Neutrophil (primary cell): ENCODE data around the gene MMP14.
A peak's percentile ranks its signal among the peaks of the same experiment; 100 is the strongest.
"Not testable (repeated sequence)": the region's sequence is repeated elsewhere in the genome, so short reads cannot be mapped to it uniquely, and the experiment has no call there.

Experiments used
- H3K27ac ChIP-seq: fragments of 200-600 bp; sonication (generic); 2 replicates; pipeline ENCODE4 v1.5.1; 2016; ENCODE audit warnings: mild to moderate bottlenecking, moderate library complexity
- H3K27me3 ChIP-seq: fragments of 200-600 bp; sonication (generic); 2 replicates; pipeline ENCODE4 v1.6.0; 2016; ENCODE audit warnings: mild to moderate bottlenecking
- H3K36me3 ChIP-seq: fragments of 200-600 bp; sonication (generic); 2 replicates; pipeline ENCODE4 v1.5.1; 2017
- H3K4me1 ChIP-seq, 2 experiments: fragments of 200-600 bp in 1 of 2; sonication (generic) in 1 of 2; 1 replicate in 1 of 2; 2 replicates in 1 of 2; pipeline versions ENCODE4 v1.5.1 to v1.6.1; 2013 to 2016; ENCODE audit warnings: low read depth in 1 of 2, low read length in 1 of 2, mild to moderate bottlenecking in 1 of 2, moderate library complexity in 1 of 2; ENCODE audit not compliant: control insufficient read depth in 1 of 2, insufficient read depth in 1 of 2
- H3K4me3 ChIP-seq, 2 experiments: fragments of 200-600 bp in 1 of 2; sonication (generic) in 1 of 2; 1 replicate in 1 of 2; 2 replicates in 1 of 2; pipeline ENCODE4 v1.5.1; 2013 to 2016; ENCODE audit warnings: low read depth in 1 of 2, low read length in 1 of 2, mild to moderate bottlenecking in 1 of 2, moderate library complexity in 1 of 2
- H3K9me3 ChIP-seq: fragments of 200-600 bp; sonication (generic); 2 replicates; pipeline ENCODE4 v1.5.1; 2016
- TF ChIP-seq, protein P1 (sequence below): fragments of 200-600 bp; sonication (generic); IDR thresholded peaks from 2 replicates; pipeline ENCODE4 v1.5.1; 2016; ENCODE audit warnings: antibody characterized with exemption

MMP14 gene

DNA sequence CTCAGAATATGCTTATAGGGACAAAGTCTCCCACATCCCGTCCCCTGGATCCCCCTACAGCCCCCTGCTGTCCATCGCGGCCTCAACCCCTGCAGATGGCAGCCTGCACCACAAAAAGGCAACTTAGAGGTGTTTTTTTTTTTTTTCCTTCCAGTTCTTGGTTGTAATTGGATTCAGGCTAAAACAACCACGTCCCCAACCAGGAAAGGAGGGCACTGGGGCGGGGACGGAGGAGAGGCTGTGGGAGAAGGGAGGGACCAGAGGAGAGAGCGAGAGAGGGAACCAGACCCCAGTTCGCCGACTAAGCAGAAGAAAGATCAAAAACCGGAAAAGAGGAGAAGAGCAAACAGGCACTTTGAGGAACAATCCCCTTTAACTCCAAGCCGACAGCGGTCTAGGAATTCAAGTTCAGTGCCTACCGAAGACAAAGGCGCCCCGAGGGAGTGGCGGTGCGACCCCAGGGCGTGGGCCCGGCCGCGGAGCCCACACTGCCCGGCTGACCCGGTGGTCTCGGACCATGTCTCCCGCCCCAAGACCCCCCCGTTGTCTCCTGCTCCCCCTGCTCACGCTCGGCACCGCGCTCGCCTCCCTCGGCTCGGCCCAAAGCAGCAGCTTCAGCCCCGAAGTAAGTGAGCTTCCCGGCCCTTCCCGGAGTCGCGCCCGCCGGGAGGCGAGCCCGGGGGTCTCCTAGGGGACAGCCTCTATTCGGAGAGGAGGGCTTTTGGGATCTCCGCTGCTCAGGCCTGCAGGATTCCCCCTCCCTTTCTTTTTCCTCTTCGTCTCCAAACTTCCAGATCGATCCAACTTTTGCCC lies at the start of gene MMP14:
MMP14 (plus strand) TSS at position 285 of the 813 bp plus-strand sequence; CDS start at position 518, 233 bp downstream.
- Histone ChIP-seq H3K36me3 (peaks cover 18% of the 10 kb centered on the region), H3K9me3 (no peaks in the 10 kb centered on the region), H3K4me1 (peaks cover 15% of the 10 kb centered on the region in 2 experiments), H3K27me3 (peaks cover 44% of the 10 kb centered on the region), H3K27ac (no peak within 1 kb of the TSS), H3K4me3 (peak within 1 kb of the TSS; percentile 52 to 56)
- TF ChIP-seq, protein P1, sequence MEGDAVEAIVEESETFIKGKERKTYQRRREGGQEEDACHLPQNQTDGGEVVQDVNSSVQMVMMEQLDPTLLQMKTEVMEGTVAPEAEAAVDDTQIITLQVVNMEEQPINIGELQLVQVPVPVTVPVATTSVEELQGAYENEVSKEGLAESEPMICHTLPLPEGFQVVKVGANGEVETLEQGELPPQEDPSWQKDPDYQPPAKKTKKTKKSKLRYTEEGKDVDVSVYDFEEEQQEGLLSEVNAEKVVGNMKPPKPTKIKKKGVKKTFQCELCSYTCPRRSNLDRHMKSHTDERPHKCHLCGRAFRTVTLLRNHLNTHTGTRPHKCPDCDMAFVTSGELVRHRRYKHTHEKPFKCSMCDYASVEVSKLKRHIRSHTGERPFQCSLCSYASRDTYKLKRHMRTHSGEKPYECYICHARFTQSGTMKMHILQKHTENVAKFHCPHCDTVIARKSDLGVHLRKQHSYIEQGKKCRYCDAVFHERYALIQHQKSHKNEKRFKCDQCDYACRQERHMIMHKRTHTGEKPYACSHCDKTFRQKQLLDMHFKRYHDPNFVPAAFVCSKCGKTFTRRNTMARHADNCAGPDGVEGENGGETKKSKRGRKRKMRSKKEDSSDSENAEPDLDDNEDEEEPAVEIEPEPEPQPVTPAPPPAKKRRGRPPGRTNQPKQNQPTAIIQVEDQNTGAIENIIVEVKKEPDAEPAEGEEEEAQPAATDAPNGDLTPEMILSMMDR: no peak

GRCh38 chr14:22786685-22787084 lies 49.7 kb upstream of the MMP14 start:
- no peaks in the 10 kb centered on the region for H3K36me3 ChIP-seq
- H3K4me3 ChIP-seq: no peak overlapping the region
- no peaks in the 10 kb centered on the region for H3K27me3 ChIP-seq
- H3K4me1 ChIP-seq: peaks cover 15 to 26% of the 10 kb centered on the region in 2 experiments
- TF ChIP-seq, protein P1: no peak
- no peaks in the 10 kb centered on the region for H3K9me3 ChIP-seq
- no peak overlapping the region for H3K27ac ChIP-seq

- Histone ChIP-seq H3K27ac (peak overlapping the region; percentile 23), H3K4me1 (peaks cover 10 to 31% of the 10 kb centered on the region in 2 experiments), H3K9me3 (no peaks in the 10 kb centered on the region), H3K27me3 (no peaks in the 10 kb centered on the region), H3K4me3 (no peak overlapping the region), H3K36me3 (no peaks in the 10 kb centered on the region)
- TF ChIP-seq, protein P1: no peak
Observed at GRCh38 chr14:22791301-22791700, 45.1 kb upstream of the MMP14 start.

DNA sequence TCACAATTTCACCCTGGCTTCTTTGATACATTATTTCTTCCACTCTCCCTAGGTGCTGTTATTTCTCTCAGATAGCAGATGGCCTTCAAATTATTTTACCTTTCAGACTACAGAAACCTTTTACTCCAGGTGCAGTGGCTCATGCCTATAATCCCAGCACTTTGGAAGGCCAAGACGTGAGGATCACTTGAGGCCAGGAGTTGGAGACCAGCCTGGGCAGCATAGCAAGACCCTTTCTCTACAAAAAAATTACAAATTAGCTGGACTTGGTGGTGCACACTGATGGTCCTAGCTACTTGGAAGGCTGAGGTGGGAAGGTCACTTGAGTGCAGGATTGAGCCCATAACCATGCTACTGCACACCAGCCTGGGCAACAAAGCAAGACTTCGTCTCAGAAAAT lies 44.2 kb upstream of the MMP14 start:
- Histone ChIP-seq H3K9me3 (no peaks in the 10 kb centered on the region), H3K4me1 (peaks cover 19 to 39% of the 10 kb centered on the region in 2 experiments), H3K36me3 (no peaks in the 10 kb centered on the region), H3K27ac (no peak overlapping the region), H3K27me3 (no peaks in the 10 kb centered on the region), H3K4me3 (no peak overlapping the region)
- TF ChIP-seq, protein P1: no peak

DNA sequence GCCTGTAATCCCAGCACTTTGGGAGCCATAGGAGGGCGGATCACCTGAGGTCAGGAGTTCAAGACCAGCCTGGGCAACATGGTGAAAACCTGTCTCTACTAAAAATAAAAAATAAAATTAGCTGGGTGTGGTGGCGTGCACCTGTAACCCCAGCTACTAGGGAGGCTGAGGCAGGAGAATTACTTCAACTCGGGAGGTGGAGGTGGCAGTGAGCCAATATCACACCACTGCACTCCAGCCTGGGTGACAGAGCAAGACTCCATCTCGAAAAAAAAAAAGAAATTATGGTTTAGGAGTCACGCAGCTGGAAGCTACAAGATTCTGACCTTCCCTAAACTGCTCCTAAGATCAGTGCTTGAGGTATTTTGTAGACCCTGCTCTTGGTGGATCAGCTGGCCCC lies 42.8 kb upstream of the MMP14 start:
- not testable (repeated sequence) for H3K27ac ChIP-seq, H3K4me3 ChIP-seq, H3K27me3 ChIP-seq, H3K9me3 ChIP-seq, H3K36me3 ChIP-seq
- H3K4me1 ChIP-seq: peaks cover 33 to 53% of the 10 kb centered on the region in 2 experiments

DNA sequence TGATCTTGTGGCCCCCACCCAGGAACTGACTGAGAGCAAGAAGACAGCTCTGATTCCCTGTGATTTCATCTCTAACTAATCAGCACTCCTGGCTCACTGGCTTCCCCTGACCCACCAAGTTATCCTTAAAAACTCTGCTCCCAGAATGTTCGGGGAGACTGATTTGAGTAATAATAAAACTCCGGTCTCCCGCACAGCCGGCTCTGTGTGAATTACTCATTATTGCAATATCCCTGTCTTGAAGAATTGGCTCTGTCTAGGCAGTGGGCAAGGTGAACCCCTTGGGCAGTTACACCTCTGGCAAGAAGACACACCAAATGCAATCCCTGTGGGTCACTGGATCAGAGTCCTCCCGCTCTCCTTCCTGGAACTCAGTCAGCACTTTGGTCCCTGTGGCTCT lies 42.4 kb upstream of the MMP14 start:
- Histone ChIP-seq H3K4me1 (peaks cover 37 to 58% of the 10 kb centered on the region in 2 experiments), H3K4me3 (no peak overlapping the region), H3K9me3 (no peaks in the 10 kb centered on the region), H3K36me3 (no peaks in the 10 kb centered on the region), H3K27me3 (no peaks in the 10 kb centered on the region), H3K27ac (no peak overlapping the region)
- TF ChIP-seq, protein P1: no peak
